K562 (cell line): ENCODE measurements around the gene KDM4F. TPM values are rescaled to one million over a fixed set of nuclear protein-coding genes. Genes with fewer than 3 reads are reported as not detected.

Experiments used
- ETS1 ChIP-seq: conservative IDR thresholded peaks from 2 replicates; pipeline ENCODE4 v1.6.1; 2011; ENCODE audit warnings: low read depth, mild to moderate bottlenecking, low read length; ENCODE audit not compliant: control insufficient read depth
- ETS2 ChIP-seq: IDR thresholded peaks from 2 replicates; pipeline ENCODE4 v1.6.1; 2016; ENCODE audit warnings: borderline replicate concordance, missing genetic modification characterization, mild to moderate bottlenecking, moderate library complexity, missing compliant biosample characterization; ENCODE audit not compliant: poor library complexity, severe bottlenecking
- GTF2E2 ChIP-seq: fragments of 200-800 bp; sonication (Bioruptor generic); IDR thresholded peaks from 2 replicates; pipeline ENCODE4 v1.6.1; 2016; ENCODE audit warnings: missing genetic modification characterization, missing compliant biosample characterization
- GTF2F1 ChIP-seq: IDR thresholded peaks from 2 replicates; pipeline ENCODE4 v1.6.1; 2011; ENCODE audit warnings: low read depth, low read length, improper control_type of control experiment
- MYNN ChIP-seq, 2 experiments: sonication (generic); formaldehyde crosslinking in 1 of 2; IDR thresholded peaks; 2 replicates each; pipeline versions ENCODE4 v1.5.0 to v1.6.1; 2016 to 2020; ENCODE audit warnings: antibody characterized with exemption in 1 of 2, missing genetic modification reagents in 1 of 2
- NFIC ChIP-seq: fragments of 450-650 bp; IDR thresholded peaks from 2 replicates; pipeline ENCODE4 v1.6.1; 2017; ENCODE audit warnings: mild to moderate bottlenecking, inconsistent platforms
- PHF21A ChIP-seq: fragments of 450-650 bp; IDR thresholded peaks from 2 replicates; pipeline ENCODE4 v1.6.1; 2017; ENCODE audit warnings: low read depth, borderline replicate concordance
- POLR2AphosphoS5 ChIP-seq: IDR thresholded peaks from 2 replicates; pipeline ENCODE4 v1.6.1; 2011; ENCODE audit warnings: mild to moderate bottlenecking, low read depth, low read length, moderate library complexity; ENCODE audit not compliant: control insufficient read depth, insufficient read depth
- RCOR1 ChIP-seq, 2 experiments: IDR thresholded peaks; 2 replicates each; pipeline ENCODE4 v1.6.1; 2012; ENCODE audit warnings: low read depth in 2 of 2, low read length in 2 of 2, borderline replicate concordance in 1 of 2, improper control_type of control experiment in 1 of 2
- SAP30 ChIP-seq: fragments of 200-600 bp; sonication (generic); IDR thresholded peaks from 2 replicates; pipeline ENCODE4 v1.6.1; 2012; ENCODE audit warnings: borderline replicate concordance, low read depth, mild to moderate bottlenecking, moderate library complexity, low read length, control low read depth, inconsistent platforms; ENCODE audit not compliant: insufficient read depth, poor library complexity, severe bottlenecking
- SIN3A ChIP-seq, 2 experiments: fragments of 150-350 bp in 1 of 2; IDR thresholded peaks; 2 replicates each; pipeline ENCODE4 v1.6.1; 2011 to 2016; ENCODE audit warnings: borderline replicate concordance in 2 of 2, low read depth in 2 of 2, low read length in 2 of 2, mild to moderate bottlenecking in 2 of 2, moderate library complexity in 2 of 2; ENCODE audit not compliant: control insufficient read depth in 1 of 2
- SNIP1 ChIP-seq: fragments of 450-650 bp; IDR thresholded peaks from 2 replicates; pipeline ENCODE4 v1.7.1; 2017; ENCODE audit warnings: low read depth, mild to moderate bottlenecking
- TEAD1 ChIP-seq, 2 experiments: fragments of 450-650 bp in 1 of 2; sonication (generic) in 1 of 2; formaldehyde crosslinking; IDR thresholded peaks; 2 replicates each; pipeline versions ENCODE4 v1.4.0 to v1.8.0; 2020 to 2022; ENCODE audit warnings: mild to moderate bottlenecking in 2 of 2, missing genetic modification reagents in 1 of 2
- XRCC5 ChIP-seq: fragments of 200-400 bp; formaldehyde crosslinking; IDR thresholded peaks from 2 replicates; pipeline ENCODE4 v1.6.1; 2017; ENCODE audit warnings: low read depth, mild to moderate bottlenecking, low read length
- ZNF24 ChIP-seq: fragments of 450-650 bp; IDR thresholded peaks from 2 replicates; pipeline ENCODE4 v1.6.1; 2016
- ZNF444 ChIP-seq: fragments of 250-450 bp; sonication (Bioruptor Pico); IDR thresholded peaks from 2 replicates; pipeline ENCODE4 v1.4.0; 2020; ENCODE audit warnings: mild to moderate bottlenecking, moderate library complexity
- ZNF518B ChIP-seq: fragments of 250-450 bp; sonication (Bioruptor Pico); IDR thresholded peaks from 2 replicates; pipeline ENCODE4 v1.5.0; 2021; ENCODE audit warnings: mild to moderate bottlenecking, moderate library complexity
- ZNF766 ChIP-seq: fragments of 200-800 bp; sonication (Bioruptor generic); conservative IDR thresholded peaks from 2 replicates; pipeline ENCODE4 v1.6.1; 2016; ENCODE audit warnings: missing genetic modification characterization, missing compliant biosample characterization
- polyA plus RNA-seq, 8 experiments: library from polyadenylated mRNA; depleted of rRNA in 4 of 8; stranded (reverse) in 5 of 8; unstranded in 3 of 8; fragments of >200 nt; fragmentation: Nextera tagmentation in 2 of 8; fragmentation: Illumina TruSeq in 1 of 8; extraction: Ambion mirVana in 2 of 8; extraction: Trizol in 1 of 8; gene quantifications; 2 replicates each; pipeline versions ENCODE4 v1.2.1 to v1.2.3, GENCODE V29; 2011 to 2014; ENCODE audit warnings: inconsistent platforms in 1 of 8, missing spikeins in 1 of 8
- total RNA-seq, 7 experiments: library from RNA; depleted of rRNA in 6 of 7; stranded (reverse); fragments of >200 nt in 6 of 7; fragmentation: Illumina TruSeq in 2 of 7; extraction: Trizol in 2 of 7; gene quantifications; 2 replicates each; pipeline versions ENCODE4 v1.2.1 to v1.2.3, GENCODE V29; 2011 to 2021; ENCODE audit warnings: low replicate concordance in 1 of 7

The KDM4F gene
- total and polyA plus RNA-seq, 9 of the 15 experiments (the other 6 are each of a cell fraction or from before 2014, with no cell fraction given), result not detected

GRCh38 chr11:95089620-95090542, 40.7 kb downstream of the KDM4F start, which contains the start of gene ENDOD1 (continued):
- TF ChIP-seq SIN3A (IDR thresholded peaks at IDR 0.05; ENCODE audit: borderline replicate concordance in 2 of 2, control insufficient read depth in 1 of 2, low read depth in 2 of 2, low read length in 2 of 2) (peak; percentile 18 to 38; a peak in 1 of 4 replicates), GTF2E2 (tag) (no peak), SNIP1 (no peak), ETS1 (0 out of 2 replicates have a peak, but pooled peaks have one; percentile 12), SAP30 (peak; percentile 82), TEAD1 (CRISPR knock-in tag; IDR thresholded peaks at IDR 0.05) (no peak), PHF21A (no peak), ZNF24 (no peak), RCOR1 (IDR thresholded peaks at IDR 0.05; ENCODE audit: borderline replicate concordance in 1 of 2, low read depth in 2 of 2, low read length in 2 of 2) (peak in 1 of 2 experiments; percentile 19; a peak in 1 of 4 replicates), NFIC (0 out of 2 replicates have a peak, but pooled peaks have one; percentile 12), POLR2AphosphoS5 (peak; percentile 50; the same call in 1 of the 2 replicates), GTF2F1 (no peak), MYNN (IDR thresholded peaks at IDR 0.05) (no peak), MYNN (CRISPR knock-in tag; IDR thresholded peaks at IDR 0.05) (no peak), ETS2 (tag) (no peak), XRCC5 (no peak), ZNF518B (no peak), ZNF766 (CRISPR knock-in tag) (no peak), ZNF444 (CRISPR knock-in tag) (no peak)
